Neural cell (in vitro differentiated cells): Measurements from ENCODE around the gene DNPEP. TPM values are rescaled to one million over a fixed set of nuclear protein-coding genes. Genes with fewer than 3 reads are reported as not detected.

Experiments used
- H2AFZ ChIP-seq: fragments of 200-600, 300-800 bp; sonication (generic), shearing (Covaris generic); 2 replicates; pipeline ENCODE4 v1.6.0; 2014; ENCODE audit warnings: low read depth, mild to moderate bottlenecking, antibody characterized with exemption, low read length, moderate library complexity
- H3F3A ChIP-seq: fragments of 200-600 bp; shearing (Covaris generic); 2 replicates; pipeline ENCODE4 v1.6.1; 2016; ENCODE audit warnings: mild to moderate bottlenecking, moderate library complexity, mixed read lengths, antibody characterized with exemption, low read length; ENCODE audit not compliant: insufficient read depth, poor library complexity, severe bottlenecking
- H3K27ac ChIP-seq: fragments of 200-600, 300-800 bp; sonication (generic), shearing (Covaris generic); 2 replicates; pipeline ENCODE4 v1.5.1; 2014; ENCODE audit warnings: mild to moderate bottlenecking, low read length, moderate library complexity
- H3K27me3 ChIP-seq: fragments of 300-800, 200-600 bp; sonication (generic), shearing (Covaris generic); 2 replicates; pipeline ENCODE4 v1.6.0; 2014; ENCODE audit warnings: mild to moderate bottlenecking, low read depth, low read length, moderate library complexity; ENCODE audit not compliant: insufficient read depth
- H3K36me3 ChIP-seq: fragments of 300-800, 200-600 bp; sonication (generic), shearing (Covaris generic); 2 replicates; pipeline ENCODE4 v1.5.1; 2014; ENCODE audit warnings: mild to moderate bottlenecking, antibody characterized with exemption, low read length, moderate library complexity; ENCODE audit not compliant: insufficient read depth
- H3K4me2 ChIP-seq: fragments of 300-800, 200-600 bp; sonication (generic), shearing (Covaris generic); 2 replicates; pipeline ENCODE4 v1.6.0; 2014; ENCODE audit warnings: mild to moderate bottlenecking, low read length
- H3K4me3 ChIP-seq: fragments of 300-800, 200-600 bp; sonication (generic), shearing (Covaris generic); 2 replicates; pipeline ENCODE4 v1.5.1; 2014; ENCODE audit warnings: mild to moderate bottlenecking, low read length, moderate library complexity
- H3K79me2 ChIP-seq: fragments of 200-600 bp; shearing (Covaris generic); replicated peaks from 2 replicates; pipeline ENCODE4 v1.6.0; 2014; ENCODE audit warnings: mild to moderate bottlenecking, low read length, moderate library complexity; ENCODE audit not compliant: insufficient read depth
- H3K9ac ChIP-seq: fragments of 300-800, 200-600 bp; sonication (generic), shearing (Covaris generic); 2 replicates; pipeline ENCODE4 v1.6.1; 2016; ENCODE audit warnings: mild to moderate bottlenecking, low read length, mixed read lengths
- H3K9me2 ChIP-seq: fragments of 200-600 bp; shearing (Covaris generic); 2 replicates; pipeline ENCODE4 v1.6.1; 2016; ENCODE audit warnings: mild to moderate bottlenecking, low read length, mixed read lengths; ENCODE audit not compliant: insufficient read depth
- H3K9me3 ChIP-seq: fragments of 200-600, 300-800 bp; sonication (generic), shearing (Covaris generic); 2 replicates; pipeline ENCODE4 v1.6.1; 2016; ENCODE audit warnings: mild to moderate bottlenecking, mixed run types, low read length, moderate library complexity, mixed read lengths
- H4K20me1 ChIP-seq: fragments of 200-600 bp; shearing (Covaris generic); 2 replicates; pipeline ENCODE4 v1.6.1; 2016; ENCODE audit warnings: mild to moderate bottlenecking, mixed run types; ENCODE audit not compliant: insufficient read depth
- EP300 ChIP-seq: fragments of 450-650 bp; conservative IDR thresholded peaks from 2 replicates; pipeline ENCODE4 v1.6.1; 2014; ENCODE audit warnings: antibody characterized with exemption, mild to moderate bottlenecking, moderate library complexity; ENCODE audit not compliant: poor library complexity, severe bottlenecking
- EZH2 ChIP-seq: fragments of 200-600, 300-800 bp; shearing (Covaris generic), sonication (generic); IDR thresholded peaks from 2 replicates; pipeline ENCODE4 v1.6.1; 2014; ENCODE audit warnings: antibody characterized with exemption, low read length, borderline replicate concordance, mild to moderate bottlenecking; ENCODE audit not compliant: insufficient read depth, poor library complexity, severe bottlenecking
- MXI1 ChIP-seq: fragments of 450-650 bp; conservative IDR thresholded peaks from 2 replicates; pipeline ENCODE4 v1.6.1; 2014; ENCODE audit warnings: antibody characterized with exemption, mild to moderate bottlenecking; ENCODE audit not compliant: poor library complexity, severe bottlenecking
- POLR2AphosphoS5 ChIP-seq: IDR thresholded peaks from 2 replicates; pipeline ENCODE4 v1.6.1; 2012
- RAD21 ChIP-seq: fragments of 450-650 bp; conservative IDR thresholded peaks from 2 replicates; pipeline ENCODE4 v1.6.1; 2014; ENCODE audit warnings: antibody characterized with exemption, mild to moderate bottlenecking, moderate library complexity
- SMC3 ChIP-seq: fragments of 450-650 bp; conservative IDR thresholded peaks from 2 replicates; pipeline ENCODE4 v1.6.1; 2014; ENCODE audit warnings: antibody characterized with exemption, mild to moderate bottlenecking, moderate library complexity; ENCODE audit not compliant: poor library complexity
- TAF1 ChIP-seq: IDR thresholded peaks from 2 replicates; pipeline ENCODE4 v1.6.1; 2012; ENCODE audit warnings: low read depth
- polyA plus RNA-seq: library from polyadenylated mRNA; depleted of rRNA; stranded (reverse); fragments of >200 nt; gene quantifications from 2 replicates; pipeline ENCODE4 v1.2.3, GENCODE V29; 2014
- TF ChIP-seq, protein P1 (sequence below): fragments of 450-650 bp; IDR thresholded peaks from 2 replicates; pipeline ENCODE4 v1.5.1; 2014; ENCODE audit warnings: antibody characterized with exemption, mild to moderate bottlenecking, moderate library complexity; ENCODE audit not compliant: poor library complexity, severe bottlenecking
- TF ChIP-seq, protein P2 (sequence below): IDR thresholded peaks from 2 replicates; pipeline ENCODE4 v1.6.1; 2012; ENCODE audit warnings: borderline replicate concordance

DNPEP gene
- polyA plus RNA-seq, 1 donor from 2014 or later, result 11.9 TPM

DNA sequence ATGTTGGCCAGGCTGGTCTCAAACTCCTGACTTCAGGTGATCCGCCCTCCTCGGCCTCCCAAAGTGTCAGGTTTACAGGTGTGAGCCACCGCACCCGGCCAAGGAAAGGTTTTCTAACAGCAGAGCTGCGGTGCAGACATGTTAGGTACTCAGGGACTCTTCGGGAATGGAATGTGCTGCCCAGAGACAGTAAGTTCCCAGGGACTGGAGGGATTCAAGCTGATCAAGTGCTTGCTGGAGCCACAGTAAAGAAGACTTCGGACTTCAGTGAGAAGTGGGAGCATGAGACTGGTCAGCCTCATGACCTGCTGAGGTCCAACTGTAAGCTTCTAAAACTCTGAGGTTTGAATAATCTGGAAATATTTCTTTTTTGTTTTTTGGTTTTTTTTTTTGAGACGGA is 22.7 kb upstream of the DNPEP start:
- H3K27ac ChIP-seq, result no peak overlapping the region
- H3F3A ChIP-seq, result no peaks in the 10 kb centered on the region
- H3K36me3 ChIP-seq, result no peaks in the 10 kb centered on the region
- no peak overlapping the region for H3K4me2 ChIP-seq
- H3K9ac ChIP-seq, result no peak overlapping the region
- H3K27me3 ChIP-seq, result no peaks in the 10 kb centered on the region
- no peaks in the 10 kb centered on the region for H3K9me2 ChIP-seq
- H3K79me2 ChIP-seq, result no peaks in the 10 kb centered on the region
- no peaks in the 10 kb centered on the region for H4K20me1 ChIP-seq
- no peak overlapping the region for H2AFZ ChIP-seq
- TF ChIP-seq POLR2AphosphoS5 (no peak), RAD21 (no peak), EP300 (no peak), MXI1 (no peak), TAF1 (no peak), EZH2 (no peak), SMC3 (no peak)
- TF ChIP-seq, protein P1, sequence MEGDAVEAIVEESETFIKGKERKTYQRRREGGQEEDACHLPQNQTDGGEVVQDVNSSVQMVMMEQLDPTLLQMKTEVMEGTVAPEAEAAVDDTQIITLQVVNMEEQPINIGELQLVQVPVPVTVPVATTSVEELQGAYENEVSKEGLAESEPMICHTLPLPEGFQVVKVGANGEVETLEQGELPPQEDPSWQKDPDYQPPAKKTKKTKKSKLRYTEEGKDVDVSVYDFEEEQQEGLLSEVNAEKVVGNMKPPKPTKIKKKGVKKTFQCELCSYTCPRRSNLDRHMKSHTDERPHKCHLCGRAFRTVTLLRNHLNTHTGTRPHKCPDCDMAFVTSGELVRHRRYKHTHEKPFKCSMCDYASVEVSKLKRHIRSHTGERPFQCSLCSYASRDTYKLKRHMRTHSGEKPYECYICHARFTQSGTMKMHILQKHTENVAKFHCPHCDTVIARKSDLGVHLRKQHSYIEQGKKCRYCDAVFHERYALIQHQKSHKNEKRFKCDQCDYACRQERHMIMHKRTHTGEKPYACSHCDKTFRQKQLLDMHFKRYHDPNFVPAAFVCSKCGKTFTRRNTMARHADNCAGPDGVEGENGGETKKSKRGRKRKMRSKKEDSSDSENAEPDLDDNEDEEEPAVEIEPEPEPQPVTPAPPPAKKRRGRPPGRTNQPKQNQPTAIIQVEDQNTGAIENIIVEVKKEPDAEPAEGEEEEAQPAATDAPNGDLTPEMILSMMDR, result no peak
- TF ChIP-seq, protein P2, sequence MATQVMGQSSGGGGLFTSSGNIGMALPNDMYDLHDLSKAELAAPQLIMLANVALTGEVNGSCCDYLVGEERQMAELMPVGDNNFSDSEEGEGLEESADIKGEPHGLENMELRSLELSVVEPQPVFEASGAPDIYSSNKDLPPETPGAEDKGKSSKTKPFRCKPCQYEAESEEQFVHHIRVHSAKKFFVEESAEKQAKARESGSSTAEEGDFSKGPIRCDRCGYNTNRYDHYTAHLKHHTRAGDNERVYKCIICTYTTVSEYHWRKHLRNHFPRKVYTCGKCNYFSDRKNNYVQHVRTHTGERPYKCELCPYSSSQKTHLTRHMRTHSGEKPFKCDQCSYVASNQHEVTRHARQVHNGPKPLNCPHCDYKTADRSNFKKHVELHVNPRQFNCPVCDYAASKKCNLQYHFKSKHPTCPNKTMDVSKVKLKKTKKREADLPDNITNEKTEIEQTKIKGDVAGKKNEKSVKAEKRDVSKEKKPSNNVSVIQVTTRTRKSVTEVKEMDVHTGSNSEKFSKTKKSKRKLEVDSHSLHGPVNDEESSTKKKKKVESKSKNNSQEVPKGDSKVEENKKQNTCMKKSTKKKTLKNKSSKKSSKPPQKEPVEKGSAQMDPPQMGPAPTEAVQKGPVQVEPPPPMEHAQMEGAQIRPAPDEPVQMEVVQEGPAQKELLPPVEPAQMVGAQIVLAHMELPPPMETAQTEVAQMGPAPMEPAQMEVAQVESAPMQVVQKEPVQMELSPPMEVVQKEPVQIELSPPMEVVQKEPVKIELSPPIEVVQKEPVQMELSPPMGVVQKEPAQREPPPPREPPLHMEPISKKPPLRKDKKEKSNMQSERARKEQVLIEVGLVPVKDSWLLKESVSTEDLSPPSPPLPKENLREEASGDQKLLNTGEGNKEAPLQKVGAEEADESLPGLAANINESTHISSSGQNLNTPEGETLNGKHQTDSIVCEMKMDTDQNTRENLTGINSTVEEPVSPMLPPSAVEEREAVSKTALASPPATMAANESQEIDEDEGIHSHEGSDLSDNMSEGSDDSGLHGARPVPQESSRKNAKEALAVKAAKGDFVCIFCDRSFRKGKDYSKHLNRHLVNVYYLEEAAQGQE, result no peak
- H3K9me3 ChIP-seq, result no peaks in the 10 kb centered on the region
- H3K4me3 ChIP-seq, result no peak overlapping the region

DNA sequence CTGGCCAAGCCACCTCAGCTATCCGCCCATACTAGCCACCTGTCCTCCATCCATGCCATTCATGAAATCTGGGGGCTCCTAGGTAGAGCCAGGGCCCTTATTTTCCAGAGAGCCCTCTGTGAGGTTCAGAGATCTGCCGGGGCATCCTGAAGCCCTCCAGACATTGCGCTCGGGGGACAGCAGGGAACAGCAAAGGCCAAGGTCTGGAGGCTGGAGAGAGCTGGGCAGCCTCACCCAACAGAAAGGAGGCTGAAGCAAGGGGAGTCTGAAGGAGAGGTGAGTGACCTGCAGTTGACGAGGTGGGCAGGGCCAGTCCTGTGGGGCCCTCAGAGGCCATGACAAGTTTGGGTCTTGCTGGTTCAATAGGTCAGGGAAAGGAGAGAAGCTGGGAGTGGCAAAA is 21.9 kb upstream of the DNPEP start:
- H3K27me3 ChIP-seq, result no peaks in the 10 kb centered on the region

More for the DNA sequence above, 21.9 kb upstream of the DNPEP start:
- Histone ChIP-seq H3K4me2 (no peak overlapping the region), H3K9me3 (no peaks in the 10 kb centered on the region), H4K20me1 (no peaks in the 10 kb centered on the region), H3K27ac (no peak overlapping the region), H2AFZ (no peak overlapping the region), H3K4me3 (no peak overlapping the region), H3F3A (no peaks in the 10 kb centered on the region), H3K9ac (no peak overlapping the region), H3K79me2 (no peaks in the 10 kb centered on the region), H3K9me2 (no peaks in the 10 kb centered on the region), H3K36me3 (no peaks in the 10 kb centered on the region)
- TF ChIP-seq, protein P2, result no peak
- TF ChIP-seq MXI1 (no peak), EP300 (no peak), RAD21 (no peak)
